ENCODE data around the gene MYH9. TPM values are rescaled to one million over a fixed set of nuclear protein-coding genes. Genes with fewer than 3 reads are reported as not detected.

The MYH9 gene
- total RNA-seq, 4 donors from 2014 or later = 215 to 1,171 (median 400) TPM

GRCh38 chr22:36236388-36237319, 151.1 kb downstream of the MYH9 start:
- DNase-seq = no peak
- H3K27me3 ChIP-seq = no peaks in the 10 kb centered on the region
- no peaks in the 10 kb centered on the region for H3K36me3 ChIP-seq
- H3K9me3 ChIP-seq = no peaks in the 10 kb centered on the region
- TF ChIP-seq POLR2A (IDR thresholded peaks at IDR 0.05) (no peak), CTCF (IDR thresholded peaks at IDR 0.05) (no peak)
- H3K27ac ChIP-seq = peak overlapping the region; percentile 90 to 98
- intact Hi-C loops (cut with DNase I; ENCODE audit: low total_unique reads) = no loop called here
- H3K4me1 ChIP-seq = peaks cover 4 to 20% of the 10 kb centered on the region in 2 donors
- H3K4me3 ChIP-seq = peak overlapping the region in 1 of 2 donors; percentile 63

- intact Hi-C loops (cut with DNase I; ENCODE audit: low total_unique reads) = no loop called here
- Histone ChIP-seq H3K36me3 (no peaks in the 10 kb centered on the region), H3K9me3 (no peaks in the 10 kb centered on the region), H3K4me1 (peaks cover 4 to 20% of the 10 kb centered on the region in 2 donors), H3K4me3 (no peak overlapping the region), H3K27ac (peak overlapping the region in 1 of 2 donors; percentile 90), H3K27me3 (no peaks in the 10 kb centered on the region)
- no peak for TF ChIP-seq POLR2A (IDR thresholded peaks at IDR 0.05)
- no peak for TF ChIP-seq CTCF (IDR thresholded peaks at IDR 0.05)
- DNase-seq = no peak
These were observed 152.2 kb downstream of the MYH9 start for GRCh38 chr22:36235585-36235984.

GRCh38 chr22:36234919-36235318, 152.8 kb downstream of the MYH9 start:
- H3K27me3 ChIP-seq = no peaks in the 10 kb centered on the region
- no peak for DNase-seq
- no peak overlapping the region for H3K4me3 ChIP-seq
- H3K27ac ChIP-seq = peak overlapping the region; percentile 50 to 68
- intact Hi-C loops (cut with DNase I; ENCODE audit: low total_unique reads) = no loop called here
- no peak for TF ChIP-seq POLR2A (IDR thresholded peaks at IDR 0.05)
- TF ChIP-seq CTCF (IDR thresholded peaks at IDR 0.05) = no peak
- H3K9me3 ChIP-seq = no peaks in the 10 kb centered on the region
- peaks cover 4 to 17% of the 10 kb centered on the region in 2 donors for H3K4me1 ChIP-seq
- H3K36me3 ChIP-seq = no peaks in the 10 kb centered on the region

GRCh38 chr22:36234213-36234612, 153.6 kb downstream of the MYH9 start:
- Histone ChIP-seq H3K9me3 (no peaks in the 10 kb centered on the region), H3K36me3 (no peaks in the 10 kb centered on the region), H3K27me3 (no peaks in the 10 kb centered on the region), H3K4me3 (no peak overlapping the region), H3K4me1 (peaks cover 4 to 15% of the 10 kb centered on the region in 2 donors), H3K27ac (peak overlapping the region; percentile 50 to 68)
- intact Hi-C loops (cut with DNase I; ENCODE audit: low total_unique reads) = no loop called here
- TF ChIP-seq POLR2A (IDR thresholded peaks at IDR 0.05) (no peak), CTCF (IDR thresholded peaks at IDR 0.05) (no peak)
- DNase-seq = no peak

- H3K36me3 ChIP-seq = no peaks in the 10 kb centered on the region
- TF ChIP-seq POLR2A (IDR thresholded peaks at IDR 0.05) = no peak
- TF ChIP-seq CTCF (IDR thresholded peaks at IDR 0.05) = no peak
- no peaks in the 10 kb centered on the region for H3K27me3 ChIP-seq
- H3K27ac ChIP-seq = peak overlapping the region; percentile 50 to 68
- H3K4me3 ChIP-seq = no peak overlapping the region
- H3K4me1 ChIP-seq = peaks cover 4 to 15% of the 10 kb centered on the region in 2 donors
- H3K9me3 ChIP-seq = no peaks in the 10 kb centered on the region
- intact Hi-C loops (cut with DNase I; ENCODE audit: low total_unique reads) = no loop called here
- DNase-seq = no peak
These were observed 154.0 kb downstream of the MYH9 start for GRCh38 chr22:36233796-36234195.
